Dendritic cell treated with granulocyte-macrophage colony-stimulating factor and Interleukin-4, amounts not matched to agents 40 ng/mL and 50 ng/mL, for 4 days (primary cell): ENCODE results near the gene ARHGEF38.

ENCODE experiments used
- H3K27ac Mint-ChIP-seq: one replicate; pipeline ENCODE4 v1.8.0; 2022; ENCODE audit warnings: mild to moderate bottlenecking, mixed read lengths
- H3K27me3 Mint-ChIP-seq: one replicate; pipeline ENCODE4 v1.8.0; 2022; ENCODE audit warnings: mild to moderate bottlenecking, mixed read lengths
- H3K36me3 Mint-ChIP-seq: one replicate; pipeline ENCODE4 v1.8.0; 2022; ENCODE audit warnings: low read depth, mixed read lengths
- H3K4me1 Mint-ChIP-seq: one replicate; pipeline ENCODE4 v1.8.0; 2022; ENCODE audit warnings: low read depth, mixed read lengths
- H3K4me3 Mint-ChIP-seq: one replicate; pipeline ENCODE4 v1.8.0; 2022; ENCODE audit warnings: mild to moderate bottlenecking, moderate library complexity, mixed read lengths
- H3K9me3 Mint-ChIP-seq: one replicate; pipeline ENCODE4 v1.8.0; 2022; ENCODE audit warnings: mixed read lengths
- intact Hi-C: fragments of 100-400 bp; cut with micrococcal nuclease; formaldehyde crosslinking; loops from one replicate; pipeline ENCODE4 v1.15.0; 2022

Gene ARHGEF38

GRCh38 chr4:105633241-105633640 is 80.8 kb downstream of the ARHGEF38 start:
- no peaks in the 10 kb centered on the region for H3K36me3 Mint-ChIP-seq
- H3K27me3 Mint-ChIP-seq = no peaks in the 10 kb centered on the region
- H3K27ac Mint-ChIP-seq = no peak overlapping the region
- no peak overlapping the region for H3K4me3 Mint-ChIP-seq
- intact Hi-C loops = no loop called here
- no peaks in the 10 kb centered on the region for H3K9me3 Mint-ChIP-seq
- peaks cover 5% of the 10 kb centered on the region for H3K4me1 Mint-ChIP-seq

GRCh38 chr4:105634402-105635080 is 82.1 kb downstream of the ARHGEF38 start:
- no peaks in the 10 kb centered on the region for H3K9me3 Mint-ChIP-seq
- intact Hi-C loops = no loop called here
- H3K36me3 Mint-ChIP-seq = no peaks in the 10 kb centered on the region
- no peak overlapping the region for H3K27ac Mint-ChIP-seq
- no peaks in the 10 kb centered on the region for H3K27me3 Mint-ChIP-seq
- no peak overlapping the region for H3K4me3 Mint-ChIP-seq
- peaks cover 5% of the 10 kb centered on the region for H3K4me1 Mint-ChIP-seq

DNA sequence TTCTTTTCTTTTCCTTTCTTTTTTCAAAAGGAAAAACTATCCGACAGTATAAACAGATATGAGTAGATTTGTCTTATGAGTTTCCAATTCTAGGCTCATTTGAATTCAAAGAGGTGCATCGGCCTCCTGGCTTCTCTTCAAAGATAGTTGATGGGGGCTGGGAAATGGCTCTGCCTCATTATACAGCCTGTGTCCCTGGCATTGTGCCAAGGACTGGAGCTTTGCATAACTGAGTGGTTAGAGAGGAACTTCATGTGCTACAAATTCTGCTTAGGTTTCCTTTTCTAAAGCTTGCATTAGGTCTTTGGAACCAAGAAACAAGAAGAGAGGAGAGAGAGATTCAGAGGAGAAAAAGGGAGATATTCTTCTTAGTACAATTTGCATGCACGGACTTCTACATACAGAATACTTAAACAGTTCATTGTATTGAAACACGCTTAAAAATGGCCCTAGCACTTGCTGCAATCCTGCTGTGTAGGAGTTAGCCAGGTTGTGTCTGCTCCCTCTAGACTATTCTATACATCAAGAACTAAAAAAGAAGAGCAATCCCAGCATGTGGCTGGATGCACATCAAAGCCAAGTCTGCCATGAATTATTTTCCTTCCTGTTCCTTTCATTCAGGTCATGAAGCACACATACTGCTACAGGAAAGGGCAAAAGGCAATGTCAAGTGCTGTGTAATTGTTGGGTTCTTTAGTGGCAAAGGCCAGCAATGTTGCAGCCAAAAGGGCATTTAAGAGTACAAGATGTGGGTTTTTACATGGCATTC is 85.2 kb downstream of the ARHGEF38 start:
- intact Hi-C loops = no loop called here
- H3K27ac Mint-ChIP-seq = no peak overlapping the region
- no peaks in the 10 kb centered on the region for H3K36me3 Mint-ChIP-seq
- peaks cover 5% of the 10 kb centered on the region for H3K4me1 Mint-ChIP-seq
- no peak overlapping the region for H3K4me3 Mint-ChIP-seq
- no peaks in the 10 kb centered on the region for H3K9me3 Mint-ChIP-seq
- H3K27me3 Mint-ChIP-seq = no peaks in the 10 kb centered on the region

DNA sequence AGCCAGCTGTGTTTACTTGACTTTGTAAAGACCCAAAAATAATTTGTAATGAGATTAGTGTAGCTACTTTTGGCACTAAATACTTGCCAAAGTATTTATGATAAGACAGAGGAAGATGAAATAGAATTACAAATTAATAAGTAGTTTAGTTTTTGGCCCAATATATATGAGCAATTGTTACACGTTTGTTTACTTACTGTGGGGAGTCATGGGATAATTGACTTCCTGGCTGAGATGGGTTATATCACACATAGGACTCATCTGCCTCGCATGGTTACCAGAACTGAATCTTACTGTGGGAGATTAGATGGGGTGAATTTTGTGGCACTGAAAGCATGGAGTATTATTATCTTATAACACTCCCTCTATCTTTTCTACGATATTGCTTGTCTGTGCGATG is 89.4 kb downstream of the ARHGEF38 start:
- Mint-ChIP-seq H3K4me1 (peaks cover 5% of the 10 kb centered on the region), H3K9me3 (no peaks in the 10 kb centered on the region), H3K27ac (no peak overlapping the region), H3K4me3 (no peak overlapping the region), H3K27me3 (no peaks in the 10 kb centered on the region), H3K36me3 (no peaks in the 10 kb centered on the region)
- intact Hi-C loops = no loop called here

GRCh38 chr4:105644257-105644656 is 91.8 kb downstream of the ARHGEF38 start:
- Mint-ChIP-seq H3K9me3 (no peaks in the 10 kb centered on the region), H3K4me1 (no peaks in the 10 kb centered on the region), H3K27ac (no peak overlapping the region), H3K4me3 (no peak overlapping the region), H3K27me3 (no peaks in the 10 kb centered on the region), H3K36me3 (no peaks in the 10 kb centered on the region)
- intact Hi-C loops = no loop called here

DNA sequence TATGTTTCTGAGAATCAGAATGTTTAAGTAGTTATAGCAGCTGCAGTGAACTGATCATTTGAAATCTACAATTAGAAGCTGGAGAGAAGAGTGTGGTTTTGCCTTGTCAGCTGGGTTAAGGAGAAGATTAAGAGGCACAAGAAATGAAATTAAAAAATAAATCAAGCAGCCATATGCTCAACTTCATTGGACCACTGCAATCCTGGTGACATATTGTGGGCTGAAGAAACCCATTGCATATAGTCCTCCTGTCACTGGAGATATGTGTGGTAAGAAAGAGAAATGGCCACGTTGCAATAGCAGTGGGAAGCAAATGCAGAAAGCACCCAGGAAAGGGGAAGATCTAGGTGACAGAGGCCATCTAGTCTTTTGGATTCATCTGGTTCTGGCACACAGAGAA is 93.0 kb downstream of the ARHGEF38 start:
- H3K4me1 Mint-ChIP-seq = no peaks in the 10 kb centered on the region

GRCh38 chr4:105650190-105650589 is 97.8 kb downstream of the ARHGEF38 start:
- H3K9me3 Mint-ChIP-seq = no peaks in the 10 kb centered on the region
- H3K36me3 Mint-ChIP-seq = no peaks in the 10 kb centered on the region
- intact Hi-C loops = no loop called here
- no peaks in the 10 kb centered on the region for H3K4me1 Mint-ChIP-seq
- H3K27ac Mint-ChIP-seq = no peak overlapping the region
- no peaks in the 10 kb centered on the region for H3K27me3 Mint-ChIP-seq
- H3K4me3 Mint-ChIP-seq = no peak overlapping the region

More for the DNA sequence above, 93.0 kb downstream of the ARHGEF38 start:
- no peaks in the 10 kb centered on the region for H3K9me3 Mint-ChIP-seq
- H3K27me3 Mint-ChIP-seq = no peaks in the 10 kb centered on the region
- H3K27ac Mint-ChIP-seq = no peak overlapping the region
- no peaks in the 10 kb centered on the region for H3K36me3 Mint-ChIP-seq
- no peak overlapping the region for H3K4me3 Mint-ChIP-seq
- intact Hi-C loops = no loop called here

DNA sequence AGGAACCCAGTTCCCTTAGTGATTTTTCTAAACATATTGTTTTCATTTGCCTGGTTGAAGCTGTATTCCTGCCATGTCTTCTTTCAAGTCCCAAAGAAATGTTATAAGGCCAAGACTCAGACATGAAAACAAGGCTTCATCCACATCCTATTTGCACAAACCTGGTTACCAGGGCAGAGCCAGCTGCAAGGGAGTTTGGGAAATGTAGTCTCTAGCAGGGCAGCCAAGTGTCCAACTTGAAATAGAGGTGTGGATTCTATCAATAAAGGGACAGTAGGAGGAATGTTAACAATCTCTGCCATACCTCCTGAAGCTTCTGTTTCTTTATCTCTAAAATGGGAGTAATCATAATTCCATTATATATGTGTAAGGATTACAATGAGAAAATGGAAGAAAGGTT is 99.5 kb downstream of the ARHGEF38 start:
- intact Hi-C loops = no loop called here
- no peaks in the 10 kb centered on the region for H3K27me3 Mint-ChIP-seq
- H3K9me3 Mint-ChIP-seq = no peaks in the 10 kb centered on the region
- H3K36me3 Mint-ChIP-seq = no peaks in the 10 kb centered on the region
- H3K27ac Mint-ChIP-seq = no peak overlapping the region
- no peak overlapping the region for H3K4me3 Mint-ChIP-seq
- H3K4me1 Mint-ChIP-seq = no peaks in the 10 kb centered on the region

DNA sequence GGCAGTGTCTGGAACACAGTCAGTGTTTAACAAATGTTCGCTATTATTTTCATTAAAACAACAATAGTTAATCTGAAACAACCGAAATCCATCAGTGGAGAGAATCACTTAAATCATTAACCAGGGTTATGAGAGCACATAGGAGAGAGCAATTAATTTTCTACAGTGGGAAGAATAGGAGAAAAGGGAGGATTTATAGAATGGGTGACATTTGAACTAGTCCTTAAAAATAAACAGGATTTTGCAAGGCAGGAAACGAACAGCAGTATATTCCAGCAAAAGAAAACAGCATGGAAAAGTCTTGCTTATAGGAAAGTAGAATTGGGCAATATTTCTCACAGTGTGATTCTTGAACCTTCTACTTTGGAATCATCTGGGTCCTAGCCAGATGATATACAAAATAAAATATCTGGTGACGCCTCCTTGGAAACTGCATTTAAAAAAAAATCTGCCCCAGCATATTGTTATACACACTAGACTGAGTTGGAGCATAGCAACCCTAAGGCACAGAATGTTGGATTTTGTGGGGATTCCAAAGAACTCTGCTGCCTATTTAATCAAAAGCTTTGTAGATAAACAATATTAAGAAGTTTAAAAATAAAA is 100.0 kb downstream of the ARHGEF38 start:
- Mint-ChIP-seq H3K9me3 (no peaks in the 10 kb centered on the region), H3K36me3 (no peaks in the 10 kb centered on the region), H3K27ac (no peak overlapping the region), H3K27me3 (no peaks in the 10 kb centered on the region), H3K4me1 (no peaks in the 10 kb centered on the region), H3K4me3 (no peak overlapping the region)
- intact Hi-C loops = no loop called here

- no peak overlapping the region for H3K4me3 Mint-ChIP-seq
- no peak overlapping the region for H3K27ac Mint-ChIP-seq
- no peaks in the 10 kb centered on the region for H3K9me3 Mint-ChIP-seq
- no peaks in the 10 kb centered on the region for H3K4me1 Mint-ChIP-seq
- H3K27me3 Mint-ChIP-seq = no peaks in the 10 kb centered on the region
- intact Hi-C loops = no loop called here
- no peaks in the 10 kb centered on the region for H3K36me3 Mint-ChIP-seq
Observed at GRCh38 chr4:105657117-105657765, 104.8 kb downstream of the ARHGEF38 start.

DNA sequence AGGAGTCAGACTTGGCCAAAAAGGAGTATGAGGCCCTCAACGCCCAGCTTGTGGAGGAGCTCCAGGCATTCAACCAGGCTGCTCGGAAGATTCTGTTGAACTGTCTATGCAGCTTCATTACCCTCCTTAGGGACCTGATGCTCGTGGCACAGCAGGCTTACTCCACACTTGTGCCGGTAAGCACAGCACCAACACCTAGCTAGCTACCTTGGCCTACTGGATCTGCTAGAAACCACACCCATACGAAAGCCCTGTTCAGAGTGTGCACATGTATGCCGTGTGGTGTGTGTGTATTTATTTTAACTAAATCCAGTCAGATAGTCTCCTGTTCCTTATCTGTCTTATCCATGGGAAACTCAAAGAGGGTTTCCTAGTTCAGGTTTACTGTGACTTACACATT is 106.8 kb downstream of the ARHGEF38 start:
- H3K4me1 Mint-ChIP-seq = no peaks in the 10 kb centered on the region
- no peaks in the 10 kb centered on the region for H3K36me3 Mint-ChIP-seq
- intact Hi-C loops = no loop called here
- H3K27ac Mint-ChIP-seq = no peak overlapping the region
- no peaks in the 10 kb centered on the region for H3K27me3 Mint-ChIP-seq
- no peaks in the 10 kb centered on the region for H3K9me3 Mint-ChIP-seq
- H3K4me3 Mint-ChIP-seq = no peak overlapping the region

- Mint-ChIP-seq H3K4me1 (no peaks in the 10 kb centered on the region), H3K27me3 (no peaks in the 10 kb centered on the region), H3K27ac (no peak overlapping the region), H3K9me3 (no peaks in the 10 kb centered on the region), H3K36me3 (no peaks in the 10 kb centered on the region), H3K4me3 (no peak overlapping the region)
- intact Hi-C loops = no loop called here
Observed at GRCh38 chr4:105661028-105661427, 108.6 kb downstream of the ARHGEF38 start.

- intact Hi-C loops = no loop called here
- no peaks in the 10 kb centered on the region for H3K4me1 Mint-ChIP-seq
- no peaks in the 10 kb centered on the region for H3K27me3 Mint-ChIP-seq
- H3K36me3 Mint-ChIP-seq = no peaks in the 10 kb centered on the region
- H3K27ac Mint-ChIP-seq = no peak overlapping the region
- H3K9me3 Mint-ChIP-seq = no peaks in the 10 kb centered on the region
- H3K4me3 Mint-ChIP-seq = no peak overlapping the region
Observed at GRCh38 chr4:105662935-105663675, 110.7 kb downstream of the ARHGEF38 start.
